K562 (cell line): ENCODE measurements around the gene TGFA. TPM values are rescaled to one million over a fixed set of nuclear protein-coding genes. Genes with fewer than 3 reads are reported as not detected.

ENCODE experiments used
- ATAC-seq: fragments of 200-7000 bp; cut with Tn5 transposase; 3 replicates; pipeline ENCODE4 v1.9.1; 2020; ENCODE audit warnings: moderate library complexity
- BruUV-seq: library from RNA; stranded (reverse); fragments of 400-500 nt; replicated peaks from 2 replicates; lab custom pipeline; 2021; lab: Mats Ljungman, UMichigan
- CTCF ChIA-PET: fragments of 300-600 bp; formaldehyde crosslinking; extraction: SDS; loops from one replicate; lab custom pipeline; 2021; ENCODE audit warnings: low intra/inter-chr PET ratio; lab: Yijun Ruan, JAX
- POLR2A ChIA-PET: fragments of 300-600, 350-650 bp; sonication (Branson Sonifier 250); formaldehyde crosslinking; extraction: SDS; loops from one replicate; lab custom pipeline; 2021; ENCODE audit warnings: antibody characterized with exemption, inconsistent platforms; lab: Yijun Ruan, JAX
- DNase-seq, 4 experiments: peaks; one replicate each; pipeline versions ENCODE4 v3.0.0 to v3.0.0-alpha.2; 2011 to 2018; ENCODE audit warnings: low spot score in 3 of 4, mixed read lengths in 3 of 4; ENCODE audit errors: extremely low read depth in 1 of 4
- FAIRE-seq: peaks from 2 replicates; lab custom pipeline; 2011; peaks lifted over from hg19 to GRCh38; lab: Jason Lieb, UNC
- H2AFZ ChIP-seq: 2 replicates; pipeline ENCODE4 v1.6.0; 2011; ENCODE audit warnings: low read depth, low read length, control low read depth, inconsistent platforms
- H3K27ac ChIP-seq: fragments of 200-600 bp; 3 replicates; pipeline ENCODE4 v1.8.0; 2011; ENCODE audit warnings: low read depth, mild to moderate bottlenecking, control low read depth, inconsistent platforms, low read length, moderate library complexity, mixed read lengths; ENCODE audit errors: extremely low read depth
- H3K27me3 ChIP-seq, 2 experiments: fragments of 300-600 bp in 1 of 2; 2 replicates in 1 of 2; 3 replicates in 1 of 2; pipeline versions ENCODE4 v1.6.0 to v1.8.0; 2011; ENCODE audit warnings: inconsistent platforms in 2 of 2, low read length in 2 of 2, mild to moderate bottlenecking in 1 of 2, mixed read lengths in 1 of 2, moderate library complexity in 1 of 2; ENCODE audit not compliant: control insufficient read depth in 2 of 2, insufficient read depth in 2 of 2
- H3K36me3 ChIP-seq: fragments of 300-600 bp; 3 replicates; pipeline ENCODE4 v1.8.0; 2011; ENCODE audit warnings: mild to moderate bottlenecking, low read length, inconsistent platforms; ENCODE audit not compliant: control insufficient read depth, insufficient read depth
- H3K4me1 ChIP-seq, 2 experiments: fragments of 200-600 bp in 1 of 2; replicated peaks in 1 of 2; 2 replicates in 1 of 2; 3 replicates in 1 of 2; pipeline versions ENCODE4 v1.5.1 to v1.8.0; 2011; ENCODE audit warnings: inconsistent platforms in 2 of 2, low read length in 2 of 2, mild to moderate bottlenecking in 1 of 2, mixed read lengths in 1 of 2, moderate library complexity in 1 of 2; ENCODE audit not compliant: control insufficient read depth in 2 of 2, insufficient read depth in 2 of 2
- H3K4me2 ChIP-seq: 2 replicates; pipeline ENCODE4 v1.6.1; 2011; ENCODE audit warnings: low read length, control low read depth, inconsistent platforms, mixed read lengths; ENCODE audit not compliant: insufficient read depth
- H3K4me3 ChIP-seq: fragments of 200-600 bp; sonication (generic), shearing (Covaris generic); 2 replicates; pipeline ENCODE4 v1.5.1; 2016; ENCODE audit warnings: control low read depth, inconsistent platforms
- H3K79me2 ChIP-seq: fragments of 200-600 bp; 3 replicates; pipeline ENCODE4 v1.8.0; 2011; ENCODE audit warnings: low read length, inconsistent platforms; ENCODE audit not compliant: control insufficient read depth, insufficient read depth
- H3K9ac ChIP-seq, 2 experiments: 2 replicates each; pipeline versions ENCODE4 v1.6.0 to v1.6.1; 2011; ENCODE audit warnings: low read depth in 2 of 2, low read length in 2 of 2, control low read depth in 1 of 2, inconsistent platforms in 1 of 2, mild to moderate bottlenecking in 1 of 2, mixed read lengths in 1 of 2; ENCODE audit not compliant: insufficient read depth in 1 of 2
- H3K9me1 ChIP-seq: one replicate; pipeline ENCODE4 v1.6.0; 2011; ENCODE audit warnings: inconsistent platforms, mild to moderate bottlenecking, low read length, moderate library complexity; ENCODE audit not compliant: control insufficient read depth, insufficient read depth
- H3K9me3 ChIP-seq: replicated peaks from 2 replicates; pipeline ENCODE4 v1.5.1; 2011; ENCODE audit warnings: low read depth, low read length, inconsistent platforms; ENCODE audit not compliant: control insufficient read depth, insufficient read depth
- H4K20me1 ChIP-seq: replicated peaks from 2 replicates; pipeline ENCODE4 v1.6.1; 2011; ENCODE audit warnings: low read length, inconsistent platforms, mixed read lengths; ENCODE audit not compliant: control insufficient read depth, insufficient read depth
- BRF2 ChIP-seq: IDR thresholded peaks from 3 replicates; pipeline ENCODE4 v1.6.1; 2011; ENCODE audit warnings: borderline replicate concordance, mild to moderate bottlenecking; ENCODE audit not compliant: insufficient read length, insufficient read depth
- MNT ChIP-seq, 2 experiments: fragments of 450-650 bp; conservative IDR thresholded peaks; 2 replicates each; pipeline ENCODE4 v1.6.1; 2017; ENCODE audit warnings: mild to moderate bottlenecking in 2 of 2, moderate library complexity in 2 of 2
- MYBL2 ChIP-seq, 2 experiments: fragments of 450-650 bp in 1 of 2; sonication (generic) in 1 of 2; formaldehyde crosslinking in 1 of 2; IDR thresholded peaks; 2 replicates each; pipeline versions ENCODE4 v1.6.1 to v1.8.1; 2017 to 2022; ENCODE audit warnings: borderline replicate concordance in 1 of 2, inconsistent platforms in 1 of 2, low read depth in 1 of 2, mild to moderate bottlenecking in 1 of 2, missing genetic modification reagents in 1 of 2, moderate library complexity in 1 of 2
- THRA ChIP-seq: fragments of 450-650 bp; IDR thresholded peaks from 2 replicates; pipeline ENCODE4 v1.6.1; 2017; ENCODE audit warnings: mild to moderate bottlenecking, moderate library complexity
- ZBTB1 ChIP-seq: sonication (generic); formaldehyde crosslinking; IDR thresholded peaks from 2 replicates; pipeline ENCODE4 v1.8.1; 2023; ENCODE audit warnings: missing genetic modification reagents, low read depth, mild to moderate bottlenecking, borderline replicate concordance
- ZNF23 ChIP-seq: fragments of 250-450 bp; sonication (Bioruptor Pico); IDR thresholded peaks from 2 replicates; pipeline ENCODE4 v1.4.0; 2020; ENCODE audit warnings: mild to moderate bottlenecking
- WGBS: fragments of 100-300 bp; shearing (Covaris generic); methylation state at CpG from one replicate; pipeline ENCODE4 v1.1.6; 2016; ENCODE audit warnings: low coverage, mixed read lengths; ENCODE audit not compliant: insufficient coverage; ENCODE audit errors: missing lambda C conversion rate; 5-methylcytosine and 5-hydroxymethylcytosine counted together
- in situ Hi-C: fragments of 300-500 bp; cut with MboI; formaldehyde crosslinking; loops from 4 replicates; pipeline ENCODE4 v1.15.0; 2018; ENCODE audit warnings: inconsistent platforms, mixed read lengths
- intact Hi-C: fragments of 100-400 bp; cut with micrococcal nuclease; formaldehyde crosslinking; loops from 2 replicates; pipeline ENCODE4 v1.14.2; 2022
- polyA plus RNA-seq, 8 experiments: library from polyadenylated mRNA; depleted of rRNA in 4 of 8; stranded (reverse) in 5 of 8; unstranded in 3 of 8; fragments of >200 nt; fragmentation: Nextera tagmentation in 2 of 8; fragmentation: Illumina TruSeq in 1 of 8; extraction: Ambion mirVana in 2 of 8; extraction: Trizol in 1 of 8; gene quantifications; 2 replicates each; pipeline versions ENCODE4 v1.2.1 to v1.2.3, GENCODE V29; 2011 to 2014; ENCODE audit warnings: inconsistent platforms in 1 of 8, missing spikeins in 1 of 8
- total RNA-seq, 7 experiments: library from RNA; depleted of rRNA in 6 of 7; stranded (reverse); fragments of >200 nt in 6 of 7; fragmentation: Illumina TruSeq in 2 of 7; extraction: Trizol in 2 of 7; gene quantifications; 2 replicates each; pipeline versions ENCODE4 v1.2.1 to v1.2.3, GENCODE V29; 2011 to 2021; ENCODE audit warnings: low replicate concordance in 1 of 7

Gene TGFA
- total and polyA plus RNA-seq, 9 of the 15 experiments (the other 6 are each of a cell fraction or from before 2014, with no cell fraction given): not detected

- TF ChIP-seq THRA: no peak
- TF ChIP-seq, all 486 proteins: peak for 0
Measured at GRCh38 chr2:70463997-70464396, 89.6 kb downstream of the TGFA start (continued).

- BruUV-seq: no TSS peak
- no peak overlapping the region for H3K4me3 ChIP-seq
- FAIRE-seq: no peak
- ChIA-PET POLR2A (no interaction called here), CTCF (no interaction called here)
- in situ Hi-C loops (no loop called here), intact Hi-C loops (no loop called here)
- TF ChIP-seq MYBL2 (IDR thresholded peaks at IDR 0.05; ENCODE audit: low read depth): no peak
- no peak for TF ChIP-seq MYBL2 (CRISPR knock-in tag; IDR thresholded peaks at IDR 0.05; ENCODE audit: borderline replicate concordance)
- TF ChIP-seq ZBTB1 (CRISPR knock-in tag): no peak
- no peak for TF ChIP-seq MNT (conservative IDR thresholded peaks at IDR 0.05)
- no peak for TF ChIP-seq ZNF23
- TF ChIP-seq BRF2: no peak
- ATAC-seq: no peak
- peaks cover 5% of the 10 kb centered on the region; the same call in 1 of the 2 replicates for H4K20me1 ChIP-seq
- H3K36me3 ChIP-seq: no peaks in the 10 kb centered on the region
- DNase-seq: no peak
- no peak overlapping the region for H3K4me2 ChIP-seq
- no peak overlapping the region for H3K27ac ChIP-seq
- WGBS: 0% methylated on average over 3 of the region's 3 CpGs
- H3K9me1 ChIP-seq: no peaks in the 10 kb centered on the region
- H3K27me3 ChIP-seq: peaks cover 9 to 55% of the 10 kb centered on the region in 2 experiments; a peak in 4 of 5 replicates
- H3K4me1 ChIP-seq: no peaks in the 10 kb centered on the region
- no peak overlapping the region for H3K9ac ChIP-seq
- no peaks in the 10 kb centered on the region for H3K79me2 ChIP-seq
- no peak overlapping the region for H2AFZ ChIP-seq
- no peaks in the 10 kb centered on the region for H3K9me3 ChIP-seq
Measured at GRCh38 chr2:70463581-70463980, 90.0 kb downstream of the TGFA start.
